ENCODE measurements around the gene LONP1.

LONP1 gene

GRCh38 chr19:5648464-5648863 lies 71.5 kb downstream of the LONP1 start:
- no peak for DNase-seq (ENCODE audit: low read depth)

- DNase-seq (ENCODE audit: low read depth), result no peak
Observed at GRCh38 chr19:5646703-5647102, 73.2 kb downstream of the LONP1 start.

GRCh38 chr19:5645409-5645808 lies 74.5 kb downstream of the LONP1 start:
- no peak for DNase-seq (ENCODE audit: low read depth)

- no peak for DNase-seq (ENCODE audit: low read depth)
Observed at GRCh38 chr19:5644037-5644436, 75.9 kb downstream of the LONP1 start.

GRCh38 chr19:5643060-5643459 lies 76.9 kb downstream of the LONP1 start:
- no peak for DNase-seq (ENCODE audit: low read depth)

GRCh38 chr19:5642204-5642603 lies 77.7 kb downstream of the LONP1 start:
- DNase-seq (ENCODE audit: low read depth), result no peak
